Mucosa of rectum (tissue), 2 donors: Measurements from ENCODE around the gene MMGT1.

Experiments
- H3K27ac ChIP-seq, 2 donors: one replicate each; pipeline ENCODE4 v1.7.0; 2013; ENCODE audit warnings: inconsistent platforms in 2 of 2, low read depth in 2 of 2, low read length in 2 of 2
- H3K27me3 ChIP-seq, 2 donors: one replicate each; pipeline ENCODE4 v1.7.0; 2013; ENCODE audit warnings: low read length in 2 of 2; ENCODE audit not compliant: control insufficient read depth in 2 of 2, insufficient read depth in 2 of 2
- H3K36me3 ChIP-seq, 2 donors: one replicate each; pipeline ENCODE4 v1.7.0; 2013; ENCODE audit warnings: low read length in 2 of 2; ENCODE audit not compliant: control insufficient read depth in 2 of 2, insufficient read depth in 2 of 2
- H3K4me1 ChIP-seq, 2 donors: one replicate each; pipeline ENCODE4 v1.7.0; 2013; ENCODE audit warnings: low read length in 2 of 2, mild to moderate bottlenecking in 1 of 2; ENCODE audit not compliant: control insufficient read depth in 2 of 2, insufficient read depth in 2 of 2
- H3K4me3 ChIP-seq, 2 donors: one replicate each; pipeline ENCODE4 v1.7.0; 2013; ENCODE audit warnings: low read length in 2 of 2
- H3K9ac ChIP-seq, 2 donors: one replicate each; pipeline ENCODE4 v1.7.0; 2013; ENCODE audit warnings: low read length in 2 of 2, low read depth in 1 of 2, mild to moderate bottlenecking in 1 of 2
- H3K9me3 ChIP-seq, 2 donors: one replicate each; pipeline ENCODE4 v1.7.0; 2013; ENCODE audit warnings: low read length in 2 of 2; ENCODE audit not compliant: control insufficient read depth in 2 of 2
- donor health status: healthy.
- donor health status: Normal muscosa, but diverticular disease.

MMGT1 gene

GRCh38 chrX:135984256-135984655, 10.5 kb upstream of the MMGT1 start:
- peak overlapping the region in 1 of 2 donors; percentile 76 for H3K27ac ChIP-seq
- no peaks in the 10 kb centered on the region for H3K36me3 ChIP-seq
- no peak overlapping the region for H3K9ac ChIP-seq
- H3K4me1 ChIP-seq = peaks cover 0 to 2% of the 10 kb centered on the region in 2 donors
- H3K4me3 ChIP-seq = peak overlapping the region in 1 of 2 donors; percentile 84
- no peaks in the 10 kb centered on the region for H3K9me3 ChIP-seq
- H3K27me3 ChIP-seq = peaks cover 0 to 3% of the 10 kb centered on the region in 2 donors

DNA sequence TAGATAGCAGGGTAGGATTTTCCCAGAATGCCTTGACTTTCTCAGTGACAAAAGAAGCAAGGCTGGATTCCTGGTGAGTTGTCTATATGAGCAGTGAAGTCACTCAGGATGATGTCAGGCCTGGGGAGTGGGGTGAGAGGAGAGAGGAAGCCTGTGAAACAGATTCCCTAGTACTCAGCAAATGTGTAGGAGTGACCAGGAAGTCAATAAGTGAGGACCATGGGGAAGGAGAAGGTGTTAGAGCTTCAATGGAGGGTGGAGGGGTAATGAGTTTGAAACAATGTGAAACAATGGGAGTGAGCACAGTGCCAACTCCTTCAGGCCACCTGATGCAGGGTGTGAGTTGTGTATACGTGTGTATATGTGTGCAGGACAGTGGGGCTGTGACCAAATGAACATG, 9.1 kb upstream of the MMGT1 start:
- H3K9me3 ChIP-seq = no peaks in the 10 kb centered on the region
- no peak overlapping the region for H3K9ac ChIP-seq
- H3K36me3 ChIP-seq = no peaks in the 10 kb centered on the region
- H3K27me3 ChIP-seq = peaks cover 0 to 3% of the 10 kb centered on the region in 2 donors
- peaks cover 0 to 2% of the 10 kb centered on the region in 2 donors for H3K4me1 ChIP-seq
- H3K27ac ChIP-seq = no peak overlapping the region
- no peak overlapping the region for H3K4me3 ChIP-seq

GRCh38 chrX:135981668-135982067, 7.9 kb upstream of the MMGT1 start:
- H3K36me3 ChIP-seq = no peaks in the 10 kb centered on the region

DNA sequence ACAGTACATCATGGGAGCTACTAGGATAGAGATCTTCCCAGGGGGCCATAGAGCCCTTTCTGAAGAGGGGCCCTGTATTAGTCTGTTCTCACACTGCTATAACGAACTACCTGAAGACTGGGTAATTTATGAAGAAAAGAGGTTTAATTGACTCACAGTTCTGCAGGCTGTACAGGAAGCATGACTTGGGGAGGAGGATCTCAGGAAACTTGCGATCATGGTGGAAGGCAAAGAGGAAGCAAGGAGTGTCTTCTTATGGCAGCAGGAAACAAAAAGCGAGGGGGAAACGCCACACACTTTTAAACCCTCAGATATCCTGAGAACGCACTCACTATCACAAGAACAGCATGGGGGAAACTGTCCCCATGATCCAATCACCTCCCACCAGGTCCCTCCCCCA, 7.2 kb upstream of the MMGT1 start:
- H3K27me3 ChIP-seq = no peaks in the 10 kb centered on the region
- no peak overlapping the region for H3K9ac ChIP-seq
- H3K9me3 ChIP-seq = no peaks in the 10 kb centered on the region
- no peaks in the 10 kb centered on the region for H3K4me1 ChIP-seq
- H3K27ac ChIP-seq = no peak overlapping the region
- no peak overlapping the region for H3K4me3 ChIP-seq
- no peaks in the 10 kb centered on the region for H3K36me3 ChIP-seq

More at GRCh38 chrX:135981668-135982067, 7.9 kb upstream of the MMGT1 start:
- Histone ChIP-seq H3K4me1 (peaks cover 0 to under 1% of the 10 kb centered on the region in 2 donors), H3K27ac (no peak overlapping the region), H3K4me3 (no peak overlapping the region), H3K27me3 (no peaks in the 10 kb centered on the region), H3K9me3 (no peaks in the 10 kb centered on the region), H3K9ac (no peak overlapping the region)

GRCh38 chrX:135977611-135978010, 3.8 kb upstream of the MMGT1 start:
- Histone ChIP-seq H3K4me3 (no peak overlapping the region), H3K27me3 (no peaks in the 10 kb centered on the region), H3K36me3 (no peaks in the 10 kb centered on the region), H3K27ac (no peak overlapping the region), H3K9ac (no peak overlapping the region), H3K9me3 (no peaks in the 10 kb centered on the region), H3K4me1 (peaks cover under 1 to 2% of the 10 kb centered on the region in 2 donors)

GRCh38 chrX:135975421-135975820, 1.6 kb upstream of the MMGT1 start:
- Histone ChIP-seq H3K4me3 (no peak overlapping the region), H3K27ac (no peak overlapping the region), H3K27me3 (no peaks in the 10 kb centered on the region), H3K9ac (no peak overlapping the region), H3K36me3 (no peaks in the 10 kb centered on the region), H3K9me3 (no peaks in the 10 kb centered on the region), H3K4me1 (peaks cover 4 to 5% of the 10 kb centered on the region in 2 donors)

GRCh38 chrX:135974279-135974856, 580 bp upstream of the MMGT1 start:
- peak overlapping the region in 1 of 2 donors; percentile 3 for H3K9ac ChIP-seq
- peak overlapping the region; percentile 56 to 71 for H3K4me3 ChIP-seq
- peak overlapping the region in 1 of 2 donors; percentile 12 for H3K27ac ChIP-seq
- H3K9me3 ChIP-seq = no peaks in the 10 kb centered on the region
- H3K36me3 ChIP-seq = no peaks in the 10 kb centered on the region
- peaks cover 4 to 5% of the 10 kb centered on the region in 2 donors for H3K4me1 ChIP-seq
- H3K27me3 ChIP-seq = no peaks in the 10 kb centered on the region

DNA sequence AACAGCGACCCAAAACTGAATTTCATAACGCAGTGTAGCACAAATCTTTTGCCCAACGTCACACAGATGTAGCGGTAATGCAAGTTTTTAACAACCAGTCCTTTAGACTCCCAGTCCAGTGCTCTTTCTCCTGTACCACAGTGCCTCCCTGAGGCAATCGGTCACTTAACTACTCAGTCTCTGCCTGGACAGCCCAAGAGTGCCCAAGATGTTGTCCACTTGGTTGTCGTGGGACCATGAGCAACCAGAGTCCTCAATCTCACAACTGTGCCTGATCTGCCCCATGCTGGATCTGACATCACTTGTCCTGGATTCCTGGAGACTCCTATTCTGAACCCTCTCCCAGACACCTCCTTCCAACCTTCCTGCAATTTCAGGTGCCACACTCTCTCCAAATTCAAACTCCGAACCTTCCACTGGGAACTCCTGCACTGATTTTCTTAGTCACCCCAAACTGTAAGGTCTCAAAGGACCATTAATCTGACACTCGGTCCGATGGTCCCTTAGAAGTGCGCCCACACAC, 702 bp downstream of the MMGT1 start:
- H3K27me3 ChIP-seq = no peaks in the 10 kb centered on the region
- peak overlapping the region; percentile 89 to 95 for H3K27ac ChIP-seq
- H3K4me3 ChIP-seq = peak overlapping the region; percentile 80 to 83
- peak overlapping the region; percentile 68 to 81 for H3K9ac ChIP-seq
- peaks cover 4 to 5% of the 10 kb centered on the region in 2 donors for H3K4me1 ChIP-seq
- peaks cover 0 to 2% of the 10 kb centered on the region in 2 donors for H3K36me3 ChIP-seq
- no peaks in the 10 kb centered on the region for H3K9me3 ChIP-seq

DNA sequence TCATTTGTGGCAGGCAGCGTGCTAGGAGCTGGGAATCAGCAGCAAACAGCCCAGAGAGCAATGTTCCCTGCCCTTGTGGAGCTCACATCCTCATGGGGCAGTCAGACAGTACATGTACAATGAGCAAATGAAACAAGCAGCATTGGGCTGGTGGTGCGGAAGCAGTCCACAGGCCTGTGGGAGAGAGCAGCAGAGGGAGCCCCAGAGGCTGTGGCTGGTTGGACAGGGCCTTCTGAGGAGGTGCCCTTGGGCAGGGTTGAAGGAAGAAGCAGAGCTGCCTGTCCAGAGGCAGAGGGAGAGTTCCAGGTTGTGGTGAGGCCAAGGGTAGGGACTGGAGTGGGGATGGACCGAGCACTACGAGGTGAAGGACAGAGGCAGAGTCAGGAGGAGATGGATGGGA, 22.5 kb downstream of the MMGT1 start:
- H3K4me3 ChIP-seq = no peak overlapping the region
- no peaks in the 10 kb centered on the region for H3K36me3 ChIP-seq
- H3K9ac ChIP-seq = no peak overlapping the region
- no peaks in the 10 kb centered on the region for H3K27me3 ChIP-seq
- H3K9me3 ChIP-seq = no peaks in the 10 kb centered on the region
- H3K27ac ChIP-seq = no peak overlapping the region
- no peaks in the 10 kb centered on the region for H3K4me1 ChIP-seq

DNA sequence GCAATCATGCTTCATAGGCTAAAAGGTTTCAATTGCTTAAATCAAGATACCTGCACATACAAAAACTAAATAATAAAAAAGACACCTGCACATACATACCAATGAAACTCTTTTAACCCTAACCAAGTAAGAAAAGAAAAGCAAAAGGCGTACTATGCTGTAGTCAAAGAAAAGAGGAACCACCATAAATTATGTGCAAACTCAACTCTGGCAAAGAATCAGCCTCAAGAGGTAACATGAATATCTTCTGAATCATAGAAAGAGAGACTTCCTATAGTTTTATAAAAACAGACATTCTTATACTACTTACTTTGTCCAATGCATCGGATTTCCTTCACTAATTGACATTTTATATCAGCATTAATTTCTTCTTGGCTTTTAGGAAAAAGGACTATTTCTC, 29.3 kb downstream of the MMGT1 start:
- Histone ChIP-seq H3K27me3 (no peaks in the 10 kb centered on the region), H3K27ac (no peak overlapping the region)

More for the DNA sequence above, 29.3 kb downstream of the MMGT1 start:
- no peaks in the 10 kb centered on the region for H3K4me1 ChIP-seq
- H3K9me3 ChIP-seq = no peaks in the 10 kb centered on the region
- no peak overlapping the region for H3K4me3 ChIP-seq
- H3K9ac ChIP-seq = no peak overlapping the region
- H3K36me3 ChIP-seq = no peaks in the 10 kb centered on the region
